DMS153 treated with DMSO at 0.1 percent for 48 hours (cell line): ENCODE measurements around the gene MACROD2.
"Not testable (repeated sequence)": the region's sequence is repeated elsewhere in the genome, so short reads cannot be mapped to it uniquely, and the experiment has no call there.

Experiments
- DNase-seq: peaks from one replicate; lab custom pipeline; 2025; ENCODE audit not compliant: unreplicated experiment; lab: John Stamatoyannopoulos, UW

Gene MACROD2

GRCh38 chr20:14926436-14926835 lies 931.1 kb downstream of the MACROD2 start:
- DNase-seq = not testable (repeated sequence)

GRCh38 chr20:14928083-14928482 lies 932.8 kb downstream of the MACROD2 start:
- DNase-seq = peak; percentile 57

GRCh38 chr20:14929388-14929787 lies 934.1 kb downstream of the MACROD2 start:
- no peak for DNase-seq

GRCh38 chr20:14932040-14932439 lies 936.7 kb downstream of the MACROD2 start:
- no peak for DNase-seq

- DNase-seq = no peak
Measured at GRCh38 chr20:14935285-14935684, 940.0 kb downstream of the MACROD2 start.

- DNase-seq = no peak
Measured at GRCh38 chr20:14937021-14937420, 941.7 kb downstream of the MACROD2 start.

GRCh38 chr20:14937846-14938245 lies 942.5 kb downstream of the MACROD2 start:
- DNase-seq = no peak

- DNase-seq = no peak
Measured at GRCh38 chr20:14947536-14947935, 952.2 kb downstream of the MACROD2 start.

GRCh38 chr20:14947946-14948345 lies 952.6 kb downstream of the MACROD2 start:
- DNase-seq = no peak

GRCh38 chr20:14948416-14948815 lies 953.1 kb downstream of the MACROD2 start:
- no peak for DNase-seq

- DNase-seq = no peak
Measured at GRCh38 chr20:14950633-14951032, 955.3 kb downstream of the MACROD2 start.

- no peak for DNase-seq
Measured at GRCh38 chr20:14951105-14951504, 955.8 kb downstream of the MACROD2 start.

GRCh38 chr20:14951707-14952418 lies 956.5 kb downstream of the MACROD2 start:
- DNase-seq = no peak

GRCh38 chr20:14953736-14954135 lies 958.4 kb downstream of the MACROD2 start:
- no peak for DNase-seq

GRCh38 chr20:14955399-14955798 lies 960.1 kb downstream of the MACROD2 start:
- no peak for DNase-seq

GRCh38 chr20:14956026-14956425 lies 960.7 kb downstream of the MACROD2 start:
- DNase-seq = peak; percentile 11

GRCh38 chr20:14956538-14956937 lies 961.2 kb downstream of the MACROD2 start:
- DNase-seq = no peak

GRCh38 chr20:14957402-14957801 lies 962.1 kb downstream of the MACROD2 start:
- DNase-seq = no peak

GRCh38 chr20:14958626-14959025 lies 963.3 kb downstream of the MACROD2 start:
- DNase-seq = no peak

GRCh38 chr20:14959506-14960475 lies 964.5 kb downstream of the MACROD2 start:
- no peak for DNase-seq

GRCh38 chr20:14960831-14961230 lies 965.5 kb downstream of the MACROD2 start:
- DNase-seq = no peak

GRCh38 chr20:14963262-14963663 lies 967.9 kb downstream of the MACROD2 start:
- DNase-seq = no peak
